ENCODE results near the gene SH3D21. TPM values are rescaled to one million over a fixed set of nuclear protein-coding genes. Genes with fewer than 3 reads are reported as not detected.

Gene SH3D21
- total RNA-seq, 1 experiment from 2014 or later, result 18.3 TPM

DNA sequence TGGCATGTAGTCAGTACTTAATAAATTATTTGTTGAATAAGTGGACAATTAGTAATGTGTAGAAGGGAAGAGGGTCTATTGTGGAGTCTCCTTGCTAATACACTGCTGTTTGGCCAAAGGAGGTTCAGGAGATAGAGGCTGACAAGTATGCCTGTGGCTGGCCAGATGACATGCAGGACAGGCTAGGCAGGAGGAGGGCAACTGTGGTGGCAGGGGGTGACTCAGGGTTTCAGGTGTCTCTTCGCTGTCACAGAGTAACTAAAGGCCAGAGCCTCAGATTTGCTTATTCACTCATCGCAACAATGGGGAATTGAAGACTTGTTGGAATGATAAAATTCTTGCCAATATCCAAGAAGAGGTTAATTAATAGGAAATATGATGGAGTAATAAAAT is 48.8 kb upstream of the SH3D21 start:
- Mint-ChIP-seq H3K9me3 (no peaks in the 10 kb centered on the region), H3K27me3 (ENCODE audit: low read depth) (no peaks in the 10 kb centered on the region), H3K4me3 (no peak overlapping the region), H3K27ac (peak overlapping the region; percentile 3 to 91 (median 59); a peak in 5 of 7 replicates), H3K36me3 (ENCODE audit: insufficient read depth in 1 of 3, low read depth in 3 of 3) (peaks cover 11 to 38% (median 28%) of the 10 kb centered on the region in 3 experiments; a peak in 5 of 7 replicates), H3K4me1 (peaks cover 23 to 24% of the 10 kb centered on the region in 2 experiments)
- H3K4ac ChIP-seq (ENCODE audit: low read depth, low read length), result no peak overlapping the region
- H3K4me2 ChIP-seq (ENCODE audit: insufficient read depth, insufficient read length, low read length), result no peak overlapping the region
- H2BK12ac ChIP-seq (ENCODE audit: insufficient read length, low read depth, low read length), result no peak overlapping the region
- H2BK20ac ChIP-seq (ENCODE audit: low read depth, low read length, poor library complexity, severe bottlenecking), result no peak overlapping the region
- no peaks in the 10 kb centered on the region; the same call in 1 of the 2 replicates for H3K4me1 ChIP-seq (ENCODE audit: insufficient read depth, low read length)
- H2AK5ac ChIP-seq (ENCODE audit: insufficient read length, low read length), result no peak overlapping the region
- WGBS (ENCODE audit: extremely low coverage, insufficient read length, low lambda C conversion rate), result no CpG with 5 or more reads among the region's 2 CpGs
- H3K27me3 ChIP-seq (ENCODE audit: insufficient read depth, low read length), result no peaks in the 10 kb centered on the region
- H4K91ac ChIP-seq (ENCODE audit: insufficient read length, low read depth, low read length), result no peak overlapping the region
- H2BK15ac ChIP-seq (ENCODE audit: low read depth, low read length), result no peak overlapping the region
- no peak overlapping the region for H4K5ac ChIP-seq (ENCODE audit: insufficient read length, low read depth, low read length)
- H3K79me1 ChIP-seq (ENCODE audit: insufficient read depth, low read depth, low read length, poor library complexity, severe bottlenecking), result peaks cover 5% of the 10 kb centered on the region
- TF ChIP-seq, protein P1, sequence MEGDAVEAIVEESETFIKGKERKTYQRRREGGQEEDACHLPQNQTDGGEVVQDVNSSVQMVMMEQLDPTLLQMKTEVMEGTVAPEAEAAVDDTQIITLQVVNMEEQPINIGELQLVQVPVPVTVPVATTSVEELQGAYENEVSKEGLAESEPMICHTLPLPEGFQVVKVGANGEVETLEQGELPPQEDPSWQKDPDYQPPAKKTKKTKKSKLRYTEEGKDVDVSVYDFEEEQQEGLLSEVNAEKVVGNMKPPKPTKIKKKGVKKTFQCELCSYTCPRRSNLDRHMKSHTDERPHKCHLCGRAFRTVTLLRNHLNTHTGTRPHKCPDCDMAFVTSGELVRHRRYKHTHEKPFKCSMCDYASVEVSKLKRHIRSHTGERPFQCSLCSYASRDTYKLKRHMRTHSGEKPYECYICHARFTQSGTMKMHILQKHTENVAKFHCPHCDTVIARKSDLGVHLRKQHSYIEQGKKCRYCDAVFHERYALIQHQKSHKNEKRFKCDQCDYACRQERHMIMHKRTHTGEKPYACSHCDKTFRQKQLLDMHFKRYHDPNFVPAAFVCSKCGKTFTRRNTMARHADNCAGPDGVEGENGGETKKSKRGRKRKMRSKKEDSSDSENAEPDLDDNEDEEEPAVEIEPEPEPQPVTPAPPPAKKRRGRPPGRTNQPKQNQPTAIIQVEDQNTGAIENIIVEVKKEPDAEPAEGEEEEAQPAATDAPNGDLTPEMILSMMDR (conservative IDR thresholded peaks at IDR 0.05), result no peak
- no peak overlapping the region for H3K14ac ChIP-seq (ENCODE audit: insufficient read depth, low read length)
- H3K18ac ChIP-seq (ENCODE audit: insufficient read length, low read depth, low read length), result no peak overlapping the region
- no peak overlapping the region for H3K9ac ChIP-seq (ENCODE audit: extremely low read depth, insufficient read length, low read length)
- no peaks in the 10 kb centered on the region for H3K23me2 ChIP-seq (ENCODE audit: insufficient read length, low read depth, low read length, poor library complexity, severe bottlenecking)
- no peak overlapping the region for H3K56ac ChIP-seq (ENCODE audit: insufficient read length, low read depth, low read length)
- no peaks in the 10 kb centered on the region for H4K20me1 ChIP-seq (ENCODE audit: control insufficient read depth, insufficient read depth, insufficient read length)
- no peak overlapping the region for H2AFZ ChIP-seq (ENCODE audit: low read length)
- peaks cover 26% of the 10 kb centered on the region; the same call in 1 of the 2 replicates for H3K79me2 ChIP-seq (ENCODE audit: insufficient read depth, low read length)
- H3T11ph ChIP-seq (ENCODE audit: low read length), result no peak overlapping the region
- peak overlapping the region; percentile 85 for H2BK5ac ChIP-seq (ENCODE audit: insufficient read length, low read length)
- H3K9me3 ChIP-seq (ENCODE audit: control insufficient read depth, low read depth, low read length), result no peaks in the 10 kb centered on the region
- no peak for DNase-seq
- H2BK120ac ChIP-seq (ENCODE audit: low read depth, low read length, poor library complexity, severe bottlenecking), result no peak overlapping the region
- H3K27ac ChIP-seq (ENCODE audit: insufficient read length, low read depth, low read length), result peak overlapping the region; percentile 30
- H3K23ac ChIP-seq (ENCODE audit: insufficient read length, low read depth, low read length), result no peak overlapping the region
- H4K8ac ChIP-seq (replicated peaks; ENCODE audit: insufficient read length, low read depth, low read length), result no peak overlapping the region

Measured in H9 (cell line).